ENCODE measurements around the gene C1QTNF9.

C1QTNF9 gene

GRCh38 chr13:24284889-24285565 lies 24.4 kb upstream of the C1QTNF9 start:
- DNase-seq (ENCODE audit: extremely low read depth, low read depth): no peak
- no peak for TF ChIP-seq CTCF (IDR thresholded peaks at IDR 0.05; ENCODE audit: low read depth, low read length)

GRCh38 chr13:24286624-24287023 lies 22.8 kb upstream of the C1QTNF9 start:
- no peak for DNase-seq (ENCODE audit: extremely low read depth, low read depth)
- TF ChIP-seq CTCF (IDR thresholded peaks at IDR 0.05; ENCODE audit: low read depth, low read length): no peak

- DNase-seq (ENCODE audit: extremely low read depth, low read depth): no peak
- no peak for TF ChIP-seq CTCF (IDR thresholded peaks at IDR 0.05; ENCODE audit: low read depth, low read length)
These were observed 21.6 kb upstream of the C1QTNF9 start for GRCh38 chr13:24287748-24288287.

- peak; percentile 71 for DNase-seq (ENCODE audit: extremely low read depth, low read depth)
- TF ChIP-seq CTCF (IDR thresholded peaks at IDR 0.05; ENCODE audit: low read depth, low read length): no peak
These were observed 20.5 kb upstream of the C1QTNF9 start for GRCh38 chr13:24288870-24289269.

- TF ChIP-seq CTCF (IDR thresholded peaks at IDR 0.05; ENCODE audit: low read depth, low read length): no peak
- DNase-seq (ENCODE audit: extremely low read depth, low read depth): no peak
These were observed 19.0 kb upstream of the C1QTNF9 start for GRCh38 chr13:24290280-24290932.

- TF ChIP-seq CTCF (IDR thresholded peaks at IDR 0.05; ENCODE audit: low read depth, low read length): no peak
- DNase-seq (ENCODE audit: extremely low read depth, low read depth): no peak
These were observed 16.9 kb upstream of the C1QTNF9 start for GRCh38 chr13:24292481-24292880.

GRCh38 chr13:24293746-24294145 lies 15.6 kb upstream of the C1QTNF9 start:
- no peak for DNase-seq (ENCODE audit: extremely low read depth, low read depth)
- no peak for TF ChIP-seq CTCF (IDR thresholded peaks at IDR 0.05; ENCODE audit: low read depth, low read length)

Measured in AG09319 (cell line).